ENCODE data around the gene GRIN3A.
A peak's percentile ranks its signal among the peaks of the same experiment; 100 is the strongest.

The GRIN3A gene

GRCh38 chr9:101705135-101705661 lies 33.2 kb downstream of the GRIN3A start:
- DNase-seq: no peak

GRCh38 chr9:101702257-101702656 lies 36.2 kb downstream of the GRIN3A start:
- DNase-seq: no peak

GRCh38 chr9:101693546-101694336 lies 44.7 kb downstream of the GRIN3A start:
- DNase-seq: no peak

GRCh38 chr9:101691657-101692056 lies 46.8 kb downstream of the GRIN3A start:
- no peak for DNase-seq

- no peak for DNase-seq
These were observed 49.4 kb downstream of the GRIN3A start for GRCh38 chr9:101689039-101689438.

- DNase-seq: no peak
These were observed 53.8 kb downstream of the GRIN3A start for GRCh38 chr9:101684665-101685064.

GRCh38 chr9:101683236-101683635 lies 55.2 kb downstream of the GRIN3A start:
- DNase-seq: no peak

- DNase-seq: no peak
These were observed 60.6 kb downstream of the GRIN3A start for GRCh38 chr9:101677861-101678260.

GRCh38 chr9:101675341-101675740 lies 63.1 kb downstream of the GRIN3A start:
- no peak for DNase-seq

GRCh38 chr9:101674165-101674564 lies 64.3 kb downstream of the GRIN3A start:
- DNase-seq: no peak

GRCh38 chr9:101673642-101674041 lies 64.8 kb downstream of the GRIN3A start:
- no peak for DNase-seq

GRCh38 chr9:101671567-101671966 lies 66.9 kb downstream of the GRIN3A start:
- DNase-seq: peak; percentile 59

GRCh38 chr9:101668421-101668820 lies 70.0 kb downstream of the GRIN3A start:
- DNase-seq: no peak

GRCh38 chr9:101664453-101664852 lies 74.0 kb downstream of the GRIN3A start:
- no peak for DNase-seq

GRCh38 chr9:101652601-101653175 lies 85.8 kb downstream of the GRIN3A start:
- no peak for DNase-seq

GRCh38 chr9:101650142-101650541 lies 88.3 kb downstream of the GRIN3A start:
- DNase-seq: no peak

GRCh38 chr9:101648493-101648892 lies 90.0 kb downstream of the GRIN3A start:
- DNase-seq: no peak

- DNase-seq: no peak
These were observed 98.4 kb downstream of the GRIN3A start for GRCh38 chr9:101639785-101640665.

- no peak for DNase-seq
These were observed 99.1 kb downstream of the GRIN3A start for GRCh38 chr9:101639311-101639710.

- no peak for DNase-seq
These were observed 102.2 kb downstream of the GRIN3A start for GRCh38 chr9:101636247-101636646.

GRCh38 chr9:101635473-101635872 lies 103.0 kb downstream of the GRIN3A start:
- no peak for DNase-seq

GRCh38 chr9:101634741-101635409 lies 103.6 kb downstream of the GRIN3A start:
- DNase-seq: no peak

- no peak for DNase-seq
These were observed 105.8 kb downstream of the GRIN3A start for GRCh38 chr9:101632611-101633010.

Measured in NCI-H2081 treated with DMSO at 0.1 percent for 48 hours (cell line).